Rectal smooth muscle tissue (tissue), 1 donor: ENCODE data around the gene THAP4.

Experiments used
- H3K27ac ChIP-seq: one replicate; pipeline ENCODE4 v1.7.0; 2013; ENCODE audit warnings: low read depth, low read length, inconsistent platforms
- H3K27me3 ChIP-seq: one replicate; pipeline ENCODE4 v1.7.0; 2013; ENCODE audit warnings: low read length; ENCODE audit not compliant: control insufficient read depth, insufficient read depth
- H3K36me3 ChIP-seq: one replicate; pipeline ENCODE4 v1.7.0; 2013; ENCODE audit warnings: low read length; ENCODE audit not compliant: control insufficient read depth, insufficient read depth
- H3K4me1 ChIP-seq: one replicate; pipeline ENCODE4 v1.7.0; 2013; ENCODE audit warnings: low read length; ENCODE audit not compliant: control insufficient read depth, insufficient read depth
- H3K4me3 ChIP-seq: one replicate; pipeline ENCODE4 v1.7.0; 2013; ENCODE audit warnings: low read length
- H3K9ac ChIP-seq: one replicate; pipeline ENCODE4 v1.7.0; 2013; ENCODE audit warnings: low read length

The THAP4 gene

GRCh38 chr2:241545523-241546473 lies 91.2 kb downstream of the THAP4 start:
- H3K27ac ChIP-seq, result no peak overlapping the region
- no peak overlapping the region for H3K9ac ChIP-seq
- H3K36me3 ChIP-seq, result no peaks in the 10 kb centered on the region
- H3K4me3 ChIP-seq, result no peak overlapping the region
- peaks cover 2% of the 10 kb centered on the region for H3K4me1 ChIP-seq
- H3K27me3 ChIP-seq, result peaks cover 13% of the 10 kb centered on the region

GRCh38 chr2:241545106-241545505 lies 91.9 kb downstream of the THAP4 start:
- no peak overlapping the region for H3K9ac ChIP-seq
- H3K36me3 ChIP-seq, result no peaks in the 10 kb centered on the region
- H3K4me3 ChIP-seq, result no peak overlapping the region
- H3K27me3 ChIP-seq, result peaks cover 14% of the 10 kb centered on the region
- no peak overlapping the region for H3K27ac ChIP-seq
- no peaks in the 10 kb centered on the region for H3K4me1 ChIP-seq

- no peak overlapping the region for H3K27ac ChIP-seq
- peaks cover 21% of the 10 kb centered on the region for H3K27me3 ChIP-seq
- no peaks in the 10 kb centered on the region for H3K4me1 ChIP-seq
- no peaks in the 10 kb centered on the region for H3K36me3 ChIP-seq
- no peak overlapping the region for H3K4me3 ChIP-seq
- H3K9ac ChIP-seq, result no peak overlapping the region
Measured at GRCh38 chr2:241542278-241542605, 94.7 kb downstream of the THAP4 start.

GRCh38 chr2:241541564-241542277 lies 95.2 kb downstream of the THAP4 start:
- no peaks in the 10 kb centered on the region for H3K4me1 ChIP-seq
- H3K36me3 ChIP-seq, result no peaks in the 10 kb centered on the region
- H3K9ac ChIP-seq, result no peak overlapping the region
- peak overlapping the region; percentile 44 for H3K4me3 ChIP-seq
- peaks cover 21% of the 10 kb centered on the region for H3K27me3 ChIP-seq
- H3K27ac ChIP-seq, result no peak overlapping the region

GRCh38 chr2:241540771-241541561 lies 96.0 kb downstream of the THAP4 start:
- Histone ChIP-seq H3K27ac (no peak overlapping the region), H3K4me1 (no peaks in the 10 kb centered on the region), H3K36me3 (no peaks in the 10 kb centered on the region), H3K9ac (no peak overlapping the region), H3K4me3 (peak overlapping the region; percentile 44), H3K27me3 (peaks cover 21% of the 10 kb centered on the region)

- H3K4me1 ChIP-seq, result no peaks in the 10 kb centered on the region
- no peak overlapping the region for H3K27ac ChIP-seq
- peak overlapping the region; percentile 19 for H3K4me3 ChIP-seq
- no peaks in the 10 kb centered on the region for H3K36me3 ChIP-seq
- no peak overlapping the region for H3K9ac ChIP-seq
- peaks cover 18% of the 10 kb centered on the region for H3K27me3 ChIP-seq
Measured at GRCh38 chr2:241540401-241540770, 96.6 kb downstream of the THAP4 start.

GRCh38 chr2:241539616-241540374 lies 97.2 kb downstream of the THAP4 start:
- H3K4me1 ChIP-seq, result no peaks in the 10 kb centered on the region
- H3K27me3 ChIP-seq, result peaks cover 18% of the 10 kb centered on the region
- no peak overlapping the region for H3K9ac ChIP-seq
- no peak overlapping the region for H3K27ac ChIP-seq
- no peaks in the 10 kb centered on the region for H3K36me3 ChIP-seq
- H3K4me3 ChIP-seq, result no peak overlapping the region

- H3K36me3 ChIP-seq, result no peaks in the 10 kb centered on the region
- H3K9ac ChIP-seq, result no peak overlapping the region
- H3K4me3 ChIP-seq, result no peak overlapping the region
- H3K4me1 ChIP-seq, result no peaks in the 10 kb centered on the region
- peaks cover 18% of the 10 kb centered on the region for H3K27me3 ChIP-seq
- no peak overlapping the region for H3K27ac ChIP-seq
Measured at GRCh38 chr2:241538838-241539615, 97.9 kb downstream of the THAP4 start.

- no peaks in the 10 kb centered on the region for H3K4me1 ChIP-seq
- no peak overlapping the region for H3K4me3 ChIP-seq
- no peak overlapping the region for H3K27ac ChIP-seq
Measured at GRCh38 chr2:241535871-241536655, 100.9 kb downstream of the THAP4 start.

GRCh38 chr2:241534701-241535375 lies 102.1 kb downstream of the THAP4 start:
- H3K9ac ChIP-seq, result no peak overlapping the region
- H3K27me3 ChIP-seq, result peaks cover 4% of the 10 kb centered on the region
- H3K4me3 ChIP-seq, result no peak overlapping the region
- H3K36me3 ChIP-seq, result no peaks in the 10 kb centered on the region
- no peak overlapping the region for H3K27ac ChIP-seq
- H3K4me1 ChIP-seq, result no peaks in the 10 kb centered on the region

More at GRCh38 chr2:241535871-241536655, 100.9 kb downstream of the THAP4 start:
- no peak overlapping the region for H3K9ac ChIP-seq
- no peaks in the 10 kb centered on the region for H3K36me3 ChIP-seq
- H3K27me3 ChIP-seq, result peaks cover 8% of the 10 kb centered on the region
